Activated CD4-positive, CD25-positive, alpha-beta regulatory T cell treated with anti-CD3 and anti-CD28 coated beads, Interleukin-2, amount 50 U/mL, for 16 hours (primary cell): ENCODE results near the gene OR13C5.

Experiments used
- DNase-seq: peaks from one replicate; pipeline ENCODE4 v3.0.0-alpha.2; 2020; ENCODE audit warnings: low read depth, low spot score

The OR13C5 gene

DNA sequence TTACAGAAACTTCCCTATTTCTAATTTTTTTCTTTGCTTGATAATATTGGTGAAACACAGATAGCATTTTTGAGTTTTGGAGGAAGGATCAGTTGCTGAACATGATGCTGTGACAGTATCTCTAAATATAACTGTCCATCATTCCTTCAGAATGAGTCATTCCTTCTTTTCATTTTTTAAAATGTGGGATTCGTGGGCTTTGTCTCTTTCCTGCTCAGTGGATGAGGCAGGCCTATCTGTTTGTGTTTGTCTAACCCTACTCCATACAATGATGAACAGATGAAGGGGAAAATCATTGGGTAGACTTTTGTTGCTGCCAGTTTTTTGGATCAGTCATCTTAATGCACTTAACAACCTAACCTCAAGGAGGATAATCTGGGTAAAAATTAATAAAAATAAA lies 46.0 kb downstream of the OR13C5 start:
- no peak for DNase-seq
